RWPE2 (cell line): ENCODE data around the gene FBXO30.

Experiments used
- ATAC-seq: fragments of 200-7000 bp; cut with Tn5 transposase; 3 replicates; pipeline ENCODE4 v1.9.1; 2021; ENCODE audit warnings: low read depth
- DNase-seq: peaks from one replicate; pipeline ENCODE4 v3.0.0-alpha.2; 2020; ENCODE audit warnings: low spot score
- H3K27ac ChIP-seq: fragments of 450-650 bp; 2 replicates; pipeline ENCODE4 v1.5.1; 2017; ENCODE audit warnings: mild to moderate bottlenecking; ENCODE audit not compliant: poor library complexity, severe bottlenecking
- H3K27me3 ChIP-seq: fragments of 250-450 bp; sonication (Bioruptor Pico); 2 replicates; pipeline ENCODE4 v1.5.1; 2021; ENCODE audit warnings: mild to moderate bottlenecking, moderate library complexity; ENCODE audit not compliant: insufficient read depth, poor library complexity, severe bottlenecking
- H3K36me3 ChIP-seq: fragments of 250-450 bp; sonication (Bioruptor Pico); 2 replicates; pipeline ENCODE4 v1.5.1; 2020; ENCODE audit warnings: low read depth, mild to moderate bottlenecking, moderate library complexity
- H3K4me1 ChIP-seq: fragments of 250-450 bp; sonication (Bioruptor Pico); 2 replicates; pipeline ENCODE4 v1.5.1; 2021; ENCODE audit warnings: mild to moderate bottlenecking, moderate library complexity; ENCODE audit not compliant: insufficient read depth, poor library complexity, severe bottlenecking
- H3K4me3 ChIP-seq: fragments of 250-450 bp; sonication (Bioruptor Pico); 2 replicates; pipeline ENCODE4 v1.5.1; 2021; ENCODE audit warnings: mild to moderate bottlenecking, moderate library complexity; ENCODE audit not compliant: severe bottlenecking
- H3K9me3 ChIP-seq: fragments of 250-450 bp; sonication (Bioruptor Pico); 2 replicates; pipeline ENCODE4 v1.5.1; 2021; ENCODE audit warnings: mild to moderate bottlenecking, moderate library complexity; ENCODE audit not compliant: severe bottlenecking
- TF ChIP-seq, protein P1 (sequence below): fragments of 450-650 bp; IDR thresholded peaks from one replicate; pipeline ENCODE4 v1.5.1; 2017; ENCODE audit warnings: mild to moderate bottlenecking, moderate library complexity; ENCODE audit not compliant: poor library complexity, severe bottlenecking

The FBXO30 gene

DNA sequence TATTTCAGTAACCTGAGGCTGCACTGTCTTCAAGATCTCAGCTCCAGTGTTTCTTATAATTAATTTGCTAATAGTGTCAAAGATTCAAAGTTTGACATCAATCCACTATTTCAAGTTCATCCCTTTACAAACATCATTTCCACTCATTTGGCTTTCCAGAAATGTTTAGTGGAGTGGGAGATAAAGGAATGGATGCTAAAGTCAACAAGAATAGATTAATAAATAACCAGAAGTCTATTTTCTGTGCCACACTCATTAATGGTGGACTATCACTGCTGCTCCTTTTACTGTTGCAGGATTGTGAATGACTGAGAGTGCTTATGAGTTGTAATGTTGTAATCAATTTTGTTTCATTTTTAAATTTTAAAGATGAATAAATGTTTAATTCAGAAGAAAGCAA lies 50.9 kb downstream of the FBXO30 start:
- no peaks in the 10 kb centered on the region for H3K36me3 ChIP-seq
- TF ChIP-seq, protein P1, sequence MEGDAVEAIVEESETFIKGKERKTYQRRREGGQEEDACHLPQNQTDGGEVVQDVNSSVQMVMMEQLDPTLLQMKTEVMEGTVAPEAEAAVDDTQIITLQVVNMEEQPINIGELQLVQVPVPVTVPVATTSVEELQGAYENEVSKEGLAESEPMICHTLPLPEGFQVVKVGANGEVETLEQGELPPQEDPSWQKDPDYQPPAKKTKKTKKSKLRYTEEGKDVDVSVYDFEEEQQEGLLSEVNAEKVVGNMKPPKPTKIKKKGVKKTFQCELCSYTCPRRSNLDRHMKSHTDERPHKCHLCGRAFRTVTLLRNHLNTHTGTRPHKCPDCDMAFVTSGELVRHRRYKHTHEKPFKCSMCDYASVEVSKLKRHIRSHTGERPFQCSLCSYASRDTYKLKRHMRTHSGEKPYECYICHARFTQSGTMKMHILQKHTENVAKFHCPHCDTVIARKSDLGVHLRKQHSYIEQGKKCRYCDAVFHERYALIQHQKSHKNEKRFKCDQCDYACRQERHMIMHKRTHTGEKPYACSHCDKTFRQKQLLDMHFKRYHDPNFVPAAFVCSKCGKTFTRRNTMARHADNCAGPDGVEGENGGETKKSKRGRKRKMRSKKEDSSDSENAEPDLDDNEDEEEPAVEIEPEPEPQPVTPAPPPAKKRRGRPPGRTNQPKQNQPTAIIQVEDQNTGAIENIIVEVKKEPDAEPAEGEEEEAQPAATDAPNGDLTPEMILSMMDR, result no peak
- no peaks in the 10 kb centered on the region for H3K9me3 ChIP-seq
- no peaks in the 10 kb centered on the region for H3K27me3 ChIP-seq
- ATAC-seq, result no peak
- no peak for DNase-seq
- H3K4me1 ChIP-seq, result no peaks in the 10 kb centered on the region
- H3K4me3 ChIP-seq, result no peak overlapping the region
- no peak overlapping the region for H3K27ac ChIP-seq

DNA sequence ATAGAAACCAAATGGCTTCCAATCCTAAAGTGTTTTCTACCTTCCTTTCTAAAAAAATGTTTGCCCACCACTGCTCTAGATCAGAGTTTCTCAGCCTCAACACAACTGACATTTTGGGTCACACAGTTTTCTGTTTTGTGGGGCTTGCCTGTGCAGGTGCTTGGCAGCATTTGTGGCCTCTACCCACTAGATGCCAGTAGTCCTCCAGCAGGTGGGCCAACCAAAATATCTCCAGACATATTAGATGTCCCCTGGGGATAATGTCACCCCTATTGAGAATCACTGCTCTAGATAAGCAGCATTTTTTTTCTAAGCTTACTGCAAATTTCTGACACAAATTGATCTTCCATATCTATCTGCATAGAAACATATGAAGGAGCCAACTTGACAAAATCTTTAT lies 53.0 kb downstream of the FBXO30 start:
- no peaks in the 10 kb centered on the region for H3K27me3 ChIP-seq
- ATAC-seq, result no peak
- H3K4me3 ChIP-seq, result no peak overlapping the region
- DNase-seq, result no peak
- H3K9me3 ChIP-seq, result no peaks in the 10 kb centered on the region
- H3K36me3 ChIP-seq, result no peaks in the 10 kb centered on the region
- TF ChIP-seq, protein P1, result peak; percentile 21
- no peak overlapping the region for H3K27ac ChIP-seq
- H3K4me1 ChIP-seq, result peaks cover under 1% of the 10 kb centered on the region

DNA sequence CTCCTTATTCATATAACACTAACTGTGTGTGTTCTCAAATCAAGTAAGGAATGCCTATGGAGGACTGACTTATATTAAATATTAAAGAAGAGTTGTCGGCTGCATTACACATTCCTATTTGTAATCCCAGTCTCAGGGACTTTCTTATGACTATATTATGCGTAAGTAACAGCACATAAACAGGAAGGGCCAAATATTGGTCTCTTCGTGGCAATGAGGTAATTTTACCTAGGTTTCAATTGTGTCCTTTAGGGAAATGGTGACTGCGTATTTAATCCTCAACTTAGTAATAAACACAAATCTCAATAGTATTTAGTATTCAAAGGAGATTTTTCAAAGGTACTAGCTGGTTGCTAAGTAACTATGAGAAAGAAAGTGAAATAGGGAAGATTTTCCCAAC lies 56.5 kb downstream of the FBXO30 start:
- no peak for DNase-seq
- TF ChIP-seq, protein P1, result no peak
- no peak for ATAC-seq

DNA sequence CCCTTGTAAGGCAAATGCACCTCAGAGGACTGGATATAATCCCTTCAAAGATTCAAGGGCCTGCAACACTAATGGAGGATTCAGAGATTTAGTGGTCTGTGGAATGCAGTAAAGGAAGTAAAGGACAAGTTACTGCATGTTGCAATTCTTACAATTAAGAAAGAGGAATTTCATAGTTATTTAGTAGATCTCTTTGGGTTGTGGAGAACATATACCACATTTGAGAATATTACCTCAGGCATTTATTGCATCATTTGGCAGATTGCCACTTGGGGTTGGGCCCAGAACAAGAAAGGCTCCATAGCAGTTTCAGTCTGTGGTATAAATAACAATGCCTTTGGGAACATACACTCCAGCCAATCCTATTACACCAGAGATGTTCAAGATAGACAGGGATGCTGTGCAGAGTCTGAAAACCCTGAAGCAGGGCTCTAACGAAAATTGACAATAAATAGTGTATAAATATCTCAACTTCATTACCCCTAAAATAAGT lies 58.4 kb downstream of the FBXO30 start:
- no peaks in the 10 kb centered on the region for H3K27me3 ChIP-seq
- no peaks in the 10 kb centered on the region for H3K9me3 ChIP-seq
- H3K4me1 ChIP-seq, result peaks cover 15% of the 10 kb centered on the region
- no peaks in the 10 kb centered on the region for H3K36me3 ChIP-seq
- H3K4me3 ChIP-seq, result no peak overlapping the region
- ATAC-seq (peak; percentile 90), DNase-seq (peak; percentile 58)
- H3K27ac ChIP-seq, result peak overlapping the region; percentile 89
- TF ChIP-seq, protein P1, result no peak

More for the DNA sequence above, 56.5 kb downstream of the FBXO30 start:
- peaks cover 15% of the 10 kb centered on the region for H3K4me1 ChIP-seq
- H3K9me3 ChIP-seq, result no peaks in the 10 kb centered on the region
- H3K4me3 ChIP-seq, result no peak overlapping the region
- H3K27me3 ChIP-seq, result no peaks in the 10 kb centered on the region
- H3K36me3 ChIP-seq, result no peaks in the 10 kb centered on the region
- H3K27ac ChIP-seq, result no peak overlapping the region

DNA sequence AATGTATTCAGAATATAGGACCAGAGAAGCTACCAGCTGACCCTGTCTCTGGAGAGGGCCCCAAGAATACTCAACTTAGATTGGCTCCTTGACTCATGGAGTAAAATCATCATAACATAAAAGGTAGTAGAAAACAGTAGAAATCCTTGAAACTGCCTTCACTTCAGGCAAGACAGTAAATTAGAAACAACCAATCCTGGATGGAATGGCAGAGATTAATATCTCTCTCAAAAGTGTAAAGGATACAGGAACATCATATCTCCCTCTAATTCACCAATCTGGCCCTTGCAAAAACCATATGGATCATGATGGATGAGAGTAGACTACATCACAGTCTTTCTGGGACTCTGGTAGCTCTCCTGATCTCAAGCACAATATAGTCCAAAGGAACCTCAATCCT lies 58.9 kb downstream of the FBXO30 start:
- no peaks in the 10 kb centered on the region for H3K36me3 ChIP-seq
- ATAC-seq (no peak), DNase-seq (no peak)
- TF ChIP-seq, protein P1, result no peak
- H3K9me3 ChIP-seq, result no peaks in the 10 kb centered on the region
- H3K27ac ChIP-seq, result peak overlapping the region; percentile 89
- no peak overlapping the region for H3K4me3 ChIP-seq
- no peaks in the 10 kb centered on the region for H3K27me3 ChIP-seq
- H3K4me1 ChIP-seq, result peaks cover 15% of the 10 kb centered on the region
